ENCODE results near the gene CSF3.

- TF ChIP-seq, protein P1, sequence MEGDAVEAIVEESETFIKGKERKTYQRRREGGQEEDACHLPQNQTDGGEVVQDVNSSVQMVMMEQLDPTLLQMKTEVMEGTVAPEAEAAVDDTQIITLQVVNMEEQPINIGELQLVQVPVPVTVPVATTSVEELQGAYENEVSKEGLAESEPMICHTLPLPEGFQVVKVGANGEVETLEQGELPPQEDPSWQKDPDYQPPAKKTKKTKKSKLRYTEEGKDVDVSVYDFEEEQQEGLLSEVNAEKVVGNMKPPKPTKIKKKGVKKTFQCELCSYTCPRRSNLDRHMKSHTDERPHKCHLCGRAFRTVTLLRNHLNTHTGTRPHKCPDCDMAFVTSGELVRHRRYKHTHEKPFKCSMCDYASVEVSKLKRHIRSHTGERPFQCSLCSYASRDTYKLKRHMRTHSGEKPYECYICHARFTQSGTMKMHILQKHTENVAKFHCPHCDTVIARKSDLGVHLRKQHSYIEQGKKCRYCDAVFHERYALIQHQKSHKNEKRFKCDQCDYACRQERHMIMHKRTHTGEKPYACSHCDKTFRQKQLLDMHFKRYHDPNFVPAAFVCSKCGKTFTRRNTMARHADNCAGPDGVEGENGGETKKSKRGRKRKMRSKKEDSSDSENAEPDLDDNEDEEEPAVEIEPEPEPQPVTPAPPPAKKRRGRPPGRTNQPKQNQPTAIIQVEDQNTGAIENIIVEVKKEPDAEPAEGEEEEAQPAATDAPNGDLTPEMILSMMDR (IDR thresholded peaks at IDR 0.05; ENCODE audit: insufficient read depth, low read length, poor library complexity, severe bottlenecking) = no peak
- no peak for TF ChIP-seq EZH2phosphoT487 (conservative IDR thresholded peaks at IDR 0.05; ENCODE audit: low read length)
These were observed 46.4 kb downstream of the CSF3 start for GRCh38 chr17:40061609-40062038.

Measured in SU-DHL-6 (cell line).